ENCODE results near the gene TRIP11.

Gene TRIP11

GRCh38 chr14:92009604-92010003 lies 30.3 kb downstream of the TRIP11 start:
- no peak for DNase-seq

- peak; percentile 16 for DNase-seq
Measured at GRCh38 chr14:92005019-92005418, 34.8 kb downstream of the TRIP11 start.

- DNase-seq, result no peak
Measured at GRCh38 chr14:92004062-92004461, 35.8 kb downstream of the TRIP11 start.

- no peak for DNase-seq
Measured at GRCh38 chr14:91998667-91999570, 40.9 kb downstream of the TRIP11 start.

GRCh38 chr14:91997492-91997891 lies 42.4 kb downstream of the TRIP11 start:
- DNase-seq, result no peak

GRCh38 chr14:91996948-91997371 lies 42.9 kb downstream of the TRIP11 start:
- no peak for DNase-seq

- no peak for DNase-seq
Measured at GRCh38 chr14:91987192-91987591, 52.7 kb downstream of the TRIP11 start.

GRCh38 chr14:91985521-91986255 lies 54.2 kb downstream of the TRIP11 start:
- no peak for DNase-seq

- DNase-seq, result no peak
Measured at GRCh38 chr14:91985008-91985407, 54.9 kb downstream of the TRIP11 start.

GRCh38 chr14:91983588-91983987 lies 56.3 kb downstream of the TRIP11 start:
- DNase-seq, result no peak

GRCh38 chr14:91980157-91980556 lies 59.7 kb downstream of the TRIP11 start:
- DNase-seq, result no peak

- DNase-seq, result no peak
Measured at GRCh38 chr14:91977884-91978283, 62.0 kb downstream of the TRIP11 start.

- DNase-seq, result no peak
Measured at GRCh38 chr14:91975763-91976162, 64.1 kb downstream of the TRIP11 start.

- no peak for DNase-seq
Measured at GRCh38 chr14:91971188-91971778, 68.6 kb downstream of the TRIP11 start.

GRCh38 chr14:91968280-91968679 lies 71.6 kb downstream of the TRIP11 start:
- DNase-seq, result peak; percentile 53

GRCh38 chr14:91964724-91965123 lies 75.1 kb downstream of the TRIP11 start:
- no peak for DNase-seq

- DNase-seq, result no peak
Measured at GRCh38 chr14:91964011-91964410, 75.8 kb downstream of the TRIP11 start.

- DNase-seq, result no peak
Measured at GRCh38 chr14:91963465-91963864, 76.4 kb downstream of the TRIP11 start.

GRCh38 chr14:91961297-91962220 lies 78.3 kb downstream of the TRIP11 start:
- no peak for DNase-seq

GRCh38 chr14:91957876-91958313 lies 82.0 kb downstream of the TRIP11 start:
- no peak for DNase-seq

- DNase-seq, result no peak
Measured at GRCh38 chr14:91956616-91957015, 83.2 kb downstream of the TRIP11 start.

- DNase-seq, result no peak
Measured at GRCh38 chr14:91955168-91955567, 84.7 kb downstream of the TRIP11 start.

Data from CD4-positive, alpha-beta T cell treated with Interleukin-17A for 4 hours (primary cell).